HuH-7 (cell line): ENCODE results near the gene CREBRF.
"Not testable (repeated sequence)": the region's sequence is repeated elsewhere in the genome, so short reads cannot be mapped to it uniquely, and the experiment has no call there.

ENCODE experiments used
- DNase-seq: peaks from one replicate; pipeline ENCODE4 v3.0.0; 2011; ENCODE audit warnings: low spot score

CREBRF gene

GRCh38 chr5:173090639-173091038 is 34.5 kb downstream of the CREBRF start:
- DNase-seq = no peak

DNA sequence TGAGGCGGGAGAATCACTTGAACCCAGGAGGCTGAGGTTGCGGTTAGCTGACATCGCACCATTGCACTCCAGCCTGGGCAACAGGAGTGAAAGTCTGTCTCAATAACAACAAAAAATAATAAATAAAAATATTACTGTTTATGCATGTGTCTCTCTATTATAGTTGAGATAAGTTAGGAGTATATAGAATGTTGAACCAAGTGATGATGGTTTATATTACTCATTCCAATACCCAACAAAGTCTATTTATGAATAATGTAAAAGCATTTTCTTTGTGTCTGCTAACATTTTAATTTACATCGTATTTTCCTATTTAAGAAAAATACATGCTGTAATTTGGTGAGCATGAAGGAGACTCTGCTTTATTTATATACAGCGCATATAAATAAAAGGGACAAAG is 35.8 kb downstream of the CREBRF start:
- DNase-seq = no peak

GRCh38 chr5:173093606-173094005 is 37.5 kb downstream of the CREBRF start:
- DNase-seq = no peak

DNA sequence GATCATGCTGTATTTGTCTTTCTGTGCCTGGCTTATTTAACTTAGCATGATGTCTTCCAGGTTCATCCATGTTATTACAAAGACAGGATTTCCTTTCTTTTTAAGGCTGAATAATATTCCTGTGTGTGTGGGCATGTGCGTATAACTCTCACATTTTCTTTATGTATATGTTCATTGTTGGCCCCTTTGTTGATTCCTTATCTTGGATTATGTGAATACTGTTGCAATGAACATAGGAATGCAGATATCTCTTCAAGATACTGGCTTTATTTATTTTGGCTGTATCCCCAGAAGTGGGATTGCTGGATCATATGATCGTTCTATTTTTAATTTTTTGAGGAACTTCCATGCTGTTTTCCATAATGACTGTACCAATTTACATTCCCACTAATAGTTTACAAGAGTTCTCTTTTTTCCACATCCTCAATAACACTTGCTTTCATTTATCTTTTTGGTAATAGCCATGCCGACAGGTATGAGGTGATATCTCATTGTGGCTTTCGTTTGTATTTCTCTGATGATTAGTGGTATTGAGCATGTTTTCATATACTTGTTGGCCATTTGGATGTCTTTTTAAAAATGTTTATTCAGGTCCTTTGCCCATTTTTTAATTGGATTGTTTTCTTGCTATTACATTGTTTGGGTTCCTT is 38.0 kb downstream of the CREBRF start:
- no peak for DNase-seq

DNA sequence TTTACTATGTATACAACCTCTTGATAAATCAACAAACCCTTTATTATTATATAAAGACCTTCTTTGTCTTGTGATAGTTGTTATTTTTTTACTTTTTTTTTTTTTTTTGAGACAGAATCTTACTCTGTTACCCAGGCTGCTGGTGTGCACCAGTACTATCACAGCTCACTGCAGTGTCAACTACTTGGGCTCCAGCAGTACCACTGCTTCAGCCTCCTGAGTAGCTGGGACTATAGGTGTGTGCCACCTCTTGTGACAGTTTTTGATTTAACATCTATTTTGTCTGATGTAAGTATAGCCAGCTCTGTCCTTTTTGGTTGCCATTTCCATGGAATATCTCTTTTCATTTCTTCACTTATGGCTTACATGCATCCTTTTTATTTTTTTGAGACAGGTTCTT is 42.6 kb downstream of the CREBRF start:
- DNase-seq = no peak

GRCh38 chr5:173099461-173099860 is 43.3 kb downstream of the CREBRF start:
- DNase-seq = no peak

- DNase-seq = no peak
Measured at GRCh38 chr5:173101245-173101644, 45.1 kb downstream of the CREBRF start.

DNA sequence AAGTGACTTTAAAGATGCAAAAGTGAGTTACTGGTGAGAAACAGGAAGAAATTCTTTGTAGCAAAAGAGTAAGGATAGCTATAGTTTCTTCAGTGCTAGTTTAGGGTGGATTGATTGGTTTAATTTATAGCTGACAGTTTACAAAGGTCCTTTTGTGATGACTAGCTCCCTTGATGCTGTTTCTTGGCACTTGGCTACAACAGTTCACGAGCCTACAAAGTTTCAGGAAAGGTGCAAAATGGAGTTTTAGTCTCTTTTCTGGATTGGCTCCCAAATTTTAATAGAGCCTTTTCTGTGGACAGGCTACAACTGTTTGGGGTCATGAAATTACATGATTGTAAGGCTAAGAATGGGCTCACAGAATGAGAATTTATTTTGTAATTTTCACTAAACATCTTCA is 47.3 kb downstream of the CREBRF start:
- DNase-seq = no peak

GRCh38 chr5:173108914-173109313 is 52.8 kb downstream of the CREBRF start:
- no peak for DNase-seq

DNA sequence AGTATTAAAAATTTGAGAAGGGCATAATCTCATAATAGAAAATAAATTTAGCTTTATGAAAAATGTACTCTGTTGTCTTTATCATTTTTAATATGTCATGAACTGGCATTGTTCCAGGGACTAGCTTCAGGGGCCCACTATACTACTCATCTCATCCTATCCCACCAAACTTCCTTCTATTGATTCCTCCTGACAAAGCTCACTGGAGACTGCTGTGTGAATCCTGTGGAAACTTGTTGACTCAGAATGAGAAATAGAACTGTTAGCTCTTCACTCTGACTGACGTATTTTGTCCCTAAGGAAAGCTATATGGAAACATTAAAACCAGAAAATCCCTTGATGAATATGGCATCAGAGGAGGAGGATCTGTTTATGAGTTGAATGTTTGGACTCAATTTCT is 58.4 kb downstream of the CREBRF start:
- no peak for DNase-seq

GRCh38 chr5:173119719-173120118 is 63.6 kb downstream of the CREBRF start:
- DNase-seq = no peak

GRCh38 chr5:173123416-173123815 is 67.3 kb downstream of the CREBRF start:
- peak; percentile 68 for DNase-seq

DNA sequence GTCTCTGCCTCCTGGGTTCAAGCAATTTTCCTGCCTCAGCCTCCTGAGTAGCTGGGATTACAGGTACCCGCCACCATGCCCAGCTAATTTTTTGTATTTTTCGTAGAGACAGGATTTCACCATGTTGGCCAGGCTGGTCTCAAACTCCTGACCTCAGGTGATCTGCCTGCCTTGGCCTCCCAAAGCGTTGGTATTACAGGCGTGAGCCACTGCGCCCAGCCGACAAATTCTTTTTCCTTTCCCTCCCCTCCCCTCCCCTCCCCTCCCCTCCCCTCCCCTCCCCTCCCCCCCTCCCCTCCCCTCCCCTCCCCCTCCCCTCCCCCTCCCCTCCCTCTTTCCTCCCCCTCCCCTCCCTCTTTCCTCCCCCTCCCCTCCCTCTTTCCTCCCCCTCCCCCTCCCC is 76.0 kb downstream of the CREBRF start:
- not testable (repeated sequence) for DNase-seq

DNA sequence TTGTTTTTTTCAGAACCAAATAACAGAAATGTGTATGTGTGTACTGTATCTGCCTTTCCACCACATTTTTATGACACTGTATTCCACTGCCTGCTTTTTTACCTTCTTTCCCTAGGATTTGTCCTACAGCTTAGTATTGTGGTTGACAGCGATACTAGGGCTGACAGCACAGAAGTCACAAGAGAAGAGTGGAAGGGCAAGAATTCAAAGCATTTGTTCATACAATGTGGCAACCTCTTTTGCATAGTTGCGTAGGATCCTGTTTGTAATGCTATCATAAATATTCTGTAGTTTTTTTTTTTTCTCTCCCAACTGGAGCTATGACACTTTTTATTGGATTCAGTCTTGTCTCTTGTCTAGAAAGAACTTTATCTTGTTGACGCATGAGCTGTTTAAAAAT is 82.6 kb downstream of the CREBRF start:
- no peak for DNase-seq

- DNase-seq = no peak
Measured at GRCh38 chr5:173139631-173140030, 83.5 kb downstream of the CREBRF start.

GRCh38 chr5:173140769-173141168 is 84.6 kb downstream of the CREBRF start:
- DNase-seq = no peak

- no peak for DNase-seq
Measured at GRCh38 chr5:173143567-173143966, 87.4 kb downstream of the CREBRF start.

- DNase-seq = peak; percentile 94
Measured at GRCh38 chr5:173144200-173145176, 88.3 kb downstream of the CREBRF start, which contains the start of gene BNIP1. Gene BNIP1 (plus strand): TSS chr5:173144531. CDS start chr5:173144546, 15 bp downstream.

DNA sequence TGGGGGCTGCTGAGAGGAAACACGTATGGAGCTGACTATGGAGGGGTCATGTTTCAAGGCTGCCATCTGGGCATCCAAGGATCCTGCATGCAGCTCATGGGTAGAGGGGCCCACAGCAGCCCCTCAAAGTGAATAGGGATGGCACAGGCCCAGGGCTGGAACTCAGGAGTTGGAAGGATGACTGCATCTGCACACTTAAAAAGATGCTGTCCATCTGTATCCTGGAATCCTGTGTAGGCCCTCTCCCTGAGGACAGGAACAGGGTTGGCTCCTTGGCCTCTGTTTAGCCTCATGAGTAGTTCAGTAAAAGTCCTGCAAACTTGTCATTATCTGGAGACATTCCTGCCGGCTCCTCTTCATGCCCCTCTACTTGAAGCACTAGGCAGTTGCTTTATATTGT is 92.2 kb downstream of the CREBRF start:
- DNase-seq = no peak

GRCh38 chr5:173152547-173152946 is 96.4 kb downstream of the CREBRF start:
- DNase-seq = no peak

DNA sequence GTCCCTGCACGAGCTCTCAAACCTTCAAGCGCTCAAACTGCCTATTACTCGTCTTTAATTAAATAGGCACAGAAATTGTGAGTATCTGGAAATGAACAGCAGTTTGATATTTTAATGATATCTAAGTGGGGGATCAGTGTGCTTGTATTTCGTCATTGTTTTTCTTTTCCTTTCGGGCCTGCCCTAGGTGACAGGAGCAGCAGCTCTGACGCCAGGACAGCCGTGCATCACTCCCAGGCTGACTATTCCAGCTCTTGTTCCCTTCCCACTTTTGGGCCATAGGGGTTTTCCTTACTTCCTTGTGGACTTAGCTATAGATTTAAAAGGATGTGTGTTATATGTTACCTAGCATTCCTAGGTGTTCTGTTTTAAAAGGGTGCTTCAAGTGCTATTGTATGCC is 97.7 kb downstream of the CREBRF start:
- no peak for DNase-seq

DNA sequence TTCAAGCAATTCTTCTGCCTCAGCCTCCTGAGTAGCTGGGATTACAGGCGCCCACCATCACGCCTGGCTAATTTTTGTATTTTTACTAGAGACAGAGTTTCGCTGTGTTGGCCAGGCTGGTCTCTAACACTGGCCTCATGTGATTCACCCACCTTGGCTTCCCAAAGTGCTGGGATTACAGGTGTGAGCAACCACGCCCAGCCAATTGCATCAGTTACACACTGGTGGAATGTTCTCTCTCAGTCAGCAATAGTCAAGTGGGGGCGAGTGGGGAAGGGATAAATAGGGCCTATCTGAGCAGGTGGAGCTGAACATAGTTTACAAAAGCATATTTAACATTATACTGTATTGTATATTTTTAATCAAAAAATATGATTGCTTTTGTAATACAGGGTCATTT is 98.5 kb downstream of the CREBRF start:
- not testable (repeated sequence) for DNase-seq

GRCh38 chr5:173155912-173156311 is 99.8 kb downstream of the CREBRF start:
- no peak for DNase-seq
